ENCODE results near the gene IER5L. TPM values are rescaled to one million over a fixed set of nuclear protein-coding genes. Genes with fewer than 3 reads are reported as not detected.
A peak's percentile ranks its signal among the peaks of the same experiment; 100 is the strongest.

IER5L gene
- total RNA-seq, 1 donor from 2014 or later: 39.3 TPM

DNA sequence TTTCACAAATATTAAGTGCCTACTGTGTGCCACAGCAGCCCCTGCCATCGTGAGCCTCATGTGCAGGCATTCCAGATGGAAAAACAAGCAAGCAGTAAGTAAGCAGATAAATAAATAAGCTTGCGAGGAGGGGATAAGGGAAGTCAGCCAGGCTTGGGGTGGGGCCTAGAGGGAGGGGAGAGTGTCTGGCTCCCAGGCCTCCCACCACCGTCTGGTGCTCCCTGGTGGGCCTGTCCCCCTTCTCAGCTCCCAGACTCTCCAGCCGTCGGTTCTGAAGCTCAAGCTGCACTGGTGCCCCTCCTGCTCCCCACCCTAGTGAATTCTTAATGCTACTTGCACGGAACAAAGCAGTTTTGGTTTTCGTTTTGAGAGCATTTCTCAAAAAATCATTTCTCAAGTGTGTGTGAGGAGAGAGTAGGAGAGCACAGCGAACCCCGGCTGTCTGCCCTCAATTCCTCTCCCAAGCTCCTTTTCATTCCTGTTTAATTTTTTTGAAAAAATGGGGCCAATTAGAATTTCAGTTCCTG lies 6.6 kb upstream of the IER5L start:
- intact Hi-C loops (cut with DNase I): no loop called here
- no peak for ATAC-seq
- no peak for DNase-seq (ENCODE audit: low spot score)

- DNase-seq (ENCODE audit: low spot score) (no peak), ATAC-seq (no peak)
- intact Hi-C loops (cut with DNase I): no loop called here
These were observed 6.1 kb upstream of the IER5L start for GRCh38 chr9:129184219-129184524.

GRCh38 chr9:129183495-129184218 lies 5.6 kb upstream of the IER5L start:
- intact Hi-C loops (cut with DNase I): no loop called here
- peak; percentile 24 for ATAC-seq
- DNase-seq (ENCODE audit: low spot score): no peak

GRCh38 chr9:129182625-129183494 lies 4.8 kb upstream of the IER5L start:
- ATAC-seq (no peak), DNase-seq (ENCODE audit: low spot score) (no peak)
- intact Hi-C loops (cut with DNase I): no loop called here

GRCh38 chr9:129182122-129182521 lies 4.1 kb upstream of the IER5L start:
- intact Hi-C loops (cut with DNase I): no loop called here
- ATAC-seq: no peak
- no peak for DNase-seq (ENCODE audit: low spot score)

- ATAC-seq (no peak), DNase-seq (ENCODE audit: low spot score) (no peak)
- intact Hi-C loops (cut with DNase I): no loop called here
These were observed 3.2 kb upstream of the IER5L start for GRCh38 chr9:129181246-129181645.

DNA sequence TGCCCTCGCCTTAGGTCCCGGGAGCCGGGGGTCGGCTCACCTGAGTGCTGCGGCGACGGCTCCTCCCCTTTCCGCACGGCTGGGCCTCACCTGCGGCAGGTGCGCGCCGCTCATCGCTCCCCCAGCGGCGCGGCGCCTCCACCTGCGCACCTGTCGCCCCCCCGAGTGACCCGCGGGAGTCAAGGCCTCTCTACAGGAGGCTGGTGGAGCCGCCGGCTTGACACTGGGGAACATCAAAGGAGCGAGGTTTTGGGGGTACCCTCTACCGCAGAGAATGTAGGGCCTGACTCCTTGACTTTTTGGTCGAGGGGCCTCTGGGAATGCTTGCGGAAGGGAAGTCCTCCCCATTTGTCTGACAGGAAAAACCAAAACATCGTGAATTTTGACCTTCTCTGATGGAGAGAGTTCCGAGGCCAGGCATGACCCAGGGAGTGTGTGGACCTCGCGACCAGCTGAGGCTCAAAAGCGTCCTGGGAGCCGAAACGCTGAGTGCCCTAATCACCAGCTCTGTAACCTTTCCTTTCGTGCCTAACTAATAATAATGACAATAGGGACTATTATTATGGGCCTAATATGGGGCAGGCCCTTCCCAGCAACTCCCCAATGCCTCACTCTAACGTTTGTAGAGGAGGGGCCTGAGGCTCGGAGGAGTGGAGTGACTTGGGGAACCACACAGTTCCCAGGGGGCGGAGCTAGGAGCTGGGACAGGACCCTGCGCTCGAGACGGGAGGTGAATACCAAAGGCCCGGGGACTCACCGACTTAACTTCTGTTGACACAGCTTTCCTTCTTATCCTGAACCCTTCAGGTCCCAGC lies 714 bp upstream of the IER5L start:
- no peak for ATAC-seq
- intact Hi-C loops (cut with DNase I): loop anchor here (5.0 to 10.0 kb wide), 3 partner anchors 156 to 309 kb away; no protein-coding TSS in a partner anchor
- DNase-seq (ENCODE audit: low spot score): no peak

GRCh38 chr9:129177443-129177790 lies 644 bp downstream of the IER5L start:
- DNase-seq (ENCODE audit: low spot score): no peak
- ATAC-seq: no peak
- intact Hi-C loops (cut with DNase I): loop anchor here (5.0 to 10.0 kb wide), 3 partner anchors 157 to 310 kb away; no protein-coding TSS in a partner anchor

- peak; percentile 75 for DNase-seq (ENCODE audit: low spot score)
- intact Hi-C loops (cut with DNase I): loop anchor here (5.0 to 10.0 kb wide), 3 partner anchors 158 to 310 kb away; no protein-coding TSS in a partner anchor
These were observed 1.2 kb downstream of the IER5L start for GRCh38 chr9:129176701-129177442.

DNA sequence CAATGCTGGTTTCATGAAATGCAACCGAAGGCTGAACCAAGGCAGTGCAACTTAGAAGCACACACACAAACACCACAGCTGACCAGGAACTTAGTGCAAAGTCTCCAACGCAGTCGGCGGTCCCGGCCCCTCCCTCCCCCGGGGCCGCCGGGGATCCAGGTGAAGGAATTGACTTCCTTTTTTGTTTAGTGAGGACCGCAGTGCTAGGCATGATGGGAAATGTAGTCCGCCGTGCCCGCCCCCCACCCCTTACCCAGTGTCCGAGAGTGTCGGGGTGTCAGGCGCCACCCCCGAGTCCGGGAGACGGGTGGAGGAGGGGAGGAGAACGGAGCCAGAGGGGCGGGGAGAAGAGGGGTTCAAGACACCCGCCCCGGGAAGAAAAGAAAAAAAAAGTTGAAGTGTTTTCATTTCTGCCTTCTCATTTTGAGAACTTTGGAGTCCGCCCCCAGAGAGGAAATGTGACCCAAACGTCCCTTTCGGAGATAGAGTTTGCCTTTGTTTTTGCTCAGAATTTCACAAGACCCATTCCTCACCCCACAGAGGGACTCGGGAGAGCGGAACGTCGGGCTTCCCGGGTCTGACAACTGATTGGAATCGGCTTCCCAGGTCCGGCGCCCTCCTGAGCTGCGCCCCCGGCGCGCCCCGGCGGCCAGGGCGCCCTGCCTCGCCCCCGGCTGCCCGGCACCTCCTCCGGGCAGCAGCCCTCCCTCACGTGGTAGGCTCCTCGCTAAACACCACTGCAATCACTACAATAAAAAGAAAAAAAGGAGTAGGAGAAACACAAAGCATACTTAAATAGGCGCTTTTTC lies 2.0 kb downstream of the IER5L start:
- DNase-seq (ENCODE audit: low spot score) (peak; percentile 94), ATAC-seq (peak; percentile 83)
- intact Hi-C loops (cut with DNase I): loop anchor here (5.0 to 10.0 kb wide), 3 partner anchors 159 to 311 kb away; no protein-coding TSS in a partner anchor

More at GRCh38 chr9:129176701-129177442, 1.2 kb downstream of the IER5L start:
- ATAC-seq: no peak

- ATAC-seq: no peak
- DNase-seq (ENCODE audit: low spot score): no peak
- intact Hi-C loops (cut with DNase I): loop anchor here (5.0 to 10.0 kb wide), 3 partner anchors 159 to 312 kb away; no protein-coding TSS in a partner anchor
These were observed 2.6 kb downstream of the IER5L start for GRCh38 chr9:129175515-129175824.

- ATAC-seq: peak; percentile 70
- DNase-seq (ENCODE audit: low spot score): peak; percentile 93
- intact Hi-C loops (cut with DNase I): loop anchor here (5.0 to 10.0 kb wide), 4 partner anchors 160 to 447 kb away; partner anchors contain the start of gene C9orf50
These were observed 3.1 kb downstream of the IER5L start for GRCh38 chr9:129174724-129175514.

DNA sequence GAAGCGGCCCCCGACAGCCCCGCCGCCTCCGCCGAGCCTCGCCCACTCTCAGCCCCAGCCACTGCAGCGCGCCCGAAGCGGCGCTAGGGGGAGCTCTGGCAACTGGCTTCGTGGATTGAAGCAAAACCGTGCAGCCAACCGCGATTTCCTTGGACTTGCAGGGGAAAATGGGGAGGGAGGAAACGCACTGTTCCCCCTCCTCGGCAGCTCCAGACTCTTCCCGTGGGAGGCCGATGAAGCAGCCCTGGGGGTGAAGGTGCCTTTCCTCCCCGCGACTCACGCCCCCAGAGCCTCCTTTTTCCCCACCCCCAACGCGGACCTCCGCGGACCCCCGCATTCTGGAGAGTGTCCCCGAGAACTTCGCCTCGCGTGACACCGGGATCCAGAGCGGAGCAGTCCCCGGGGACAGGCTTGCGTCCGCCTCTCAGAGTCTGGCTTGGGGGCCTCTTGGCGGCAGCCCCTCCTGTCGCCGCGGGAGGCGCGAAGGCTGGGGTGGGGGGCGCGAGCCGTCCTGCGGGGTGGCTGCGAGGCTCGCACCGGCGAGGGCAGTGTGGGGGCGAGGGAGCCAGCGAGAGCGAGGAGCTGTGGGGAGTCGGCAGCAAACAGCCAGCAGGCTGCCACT lies 3.8 kb downstream of the IER5L start:
- ATAC-seq (peak; percentile 51), DNase-seq (ENCODE audit: low spot score) (peak; percentile 96)
- intact Hi-C loops (cut with DNase I): loop anchor here (5.0 to 10.0 kb wide), 2 partner anchors 161 to 448 kb away; partner anchors contain the start of gene C9orf50

- DNase-seq (ENCODE audit: low spot score) (no peak), ATAC-seq (no peak)
- intact Hi-C loops (cut with DNase I): loop anchor here (5.0 to 10.0 kb wide), 2 partner anchors 161 to 449 kb away; partner anchors contain the start of gene C9orf50
These were observed 4.6 kb downstream of the IER5L start for GRCh38 chr9:129173296-129174101.

- intact Hi-C loops (cut with DNase I): loop anchor here (5.0 to 10.0 kb wide), 2 partner anchors 162 to 449 kb away; partner anchors contain the start of gene C9orf50
- no peak for DNase-seq (ENCODE audit: low spot score)
- no peak for ATAC-seq
These were observed 5.2 kb downstream of the IER5L start for GRCh38 chr9:129172816-129173215.
